Measurements from ENCODE around the gene CD248. TPM values are rescaled to one million over a fixed set of nuclear protein-coding genes. Genes with fewer than 3 reads are reported as not detected.

CD248 gene
- total RNA-seq, 1 donor from 2014 or later: 109 TPM

GRCh38 chr11:66333220-66333877 lies 16.5 kb upstream of the CD248 start:
- no peak overlapping the region for H3K4me3 Mint-ChIP-seq (ENCODE audit: unreplicated experiment)
- no peaks in the 10 kb centered on the region for H3K27me3 Mint-ChIP-seq (ENCODE audit: low read depth)
- no peak overlapping the region for H3K27ac Mint-ChIP-seq (ENCODE audit: unreplicated experiment)
- peaks cover 33% of the 10 kb centered on the region for H3K4me1 Mint-ChIP-seq (ENCODE audit: low read depth)
- no peak for TF ChIP-seq CTCF (IDR thresholded peaks at IDR 0.05)
- DNase-seq (ENCODE audit: low spot score): peak; percentile 75
- H3K36me3 Mint-ChIP-seq (ENCODE audit: low read depth): peaks cover 5% of the 10 kb centered on the region
- H3K9me3 Mint-ChIP-seq (ENCODE audit: low read depth): no peaks in the 10 kb centered on the region

- Mint-ChIP-seq H3K27me3 (ENCODE audit: low read depth) (no peaks in the 10 kb centered on the region), H3K36me3 (ENCODE audit: low read depth) (peaks cover 5% of the 10 kb centered on the region), H3K4me1 (ENCODE audit: low read depth) (peaks cover 36% of the 10 kb centered on the region), H3K27ac (ENCODE audit: unreplicated experiment) (no peak overlapping the region), H3K9me3 (ENCODE audit: low read depth) (no peaks in the 10 kb centered on the region), H3K4me3 (ENCODE audit: unreplicated experiment) (no peak overlapping the region)
- no peak for TF ChIP-seq CTCF (IDR thresholded peaks at IDR 0.05)
- DNase-seq (ENCODE audit: low spot score): peak; percentile 85
Observed at GRCh38 chr11:66332371-66333219, 15.8 kb upstream of the CD248 start.

GRCh38 chr11:66331542-66332370 lies 14.9 kb upstream of the CD248 start:
- Mint-ChIP-seq H3K4me3 (ENCODE audit: unreplicated experiment) (no peak overlapping the region), H3K4me1 (ENCODE audit: low read depth) (peaks cover 35% of the 10 kb centered on the region), H3K27me3 (ENCODE audit: low read depth) (no peaks in the 10 kb centered on the region), H3K27ac (ENCODE audit: unreplicated experiment) (no peak overlapping the region), H3K9me3 (ENCODE audit: low read depth) (no peaks in the 10 kb centered on the region), H3K36me3 (ENCODE audit: low read depth) (peaks cover 3% of the 10 kb centered on the region)
- peak; percentile 58 for DNase-seq (ENCODE audit: low spot score)
- no peak for TF ChIP-seq CTCF (IDR thresholded peaks at IDR 0.05)

- Mint-ChIP-seq H3K4me3 (ENCODE audit: unreplicated experiment) (no peak overlapping the region), H3K4me1 (ENCODE audit: low read depth) (peaks cover 34% of the 10 kb centered on the region), H3K27me3 (ENCODE audit: low read depth) (no peaks in the 10 kb centered on the region), H3K9me3 (ENCODE audit: low read depth) (no peaks in the 10 kb centered on the region), H3K36me3 (ENCODE audit: low read depth) (peaks cover 3% of the 10 kb centered on the region), H3K27ac (ENCODE audit: unreplicated experiment) (no peak overlapping the region)
- DNase-seq (ENCODE audit: low spot score): peak; percentile 85
- TF ChIP-seq CTCF (IDR thresholded peaks at IDR 0.05): no peak
Observed at GRCh38 chr11:66330931-66331330, 14.1 kb upstream of the CD248 start.

- Mint-ChIP-seq H3K27ac (ENCODE audit: unreplicated experiment) (no peak overlapping the region), H3K4me1 (ENCODE audit: low read depth) (peaks cover 43% of the 10 kb centered on the region), H3K36me3 (ENCODE audit: low read depth) (peaks cover 3% of the 10 kb centered on the region), H3K4me3 (ENCODE audit: unreplicated experiment) (no peak overlapping the region), H3K9me3 (ENCODE audit: low read depth) (no peaks in the 10 kb centered on the region), H3K27me3 (ENCODE audit: low read depth) (no peaks in the 10 kb centered on the region)
- no peak for TF ChIP-seq CTCF (IDR thresholded peaks at IDR 0.05)
- DNase-seq (ENCODE audit: low spot score): no peak
Observed at GRCh38 chr11:66329165-66329673, 12.4 kb upstream of the CD248 start.

Measured in chondrocyte (in vitro differentiated cells).